EH (cell line): ENCODE data around the gene OBP2A.
"Not testable (repeated sequence)": the region's sequence is repeated elsewhere in the genome, so short reads cannot be mapped to it uniquely, and the experiment has no call there.

Source experiments
- DNase-seq: peaks from one replicate; pipeline ENCODE4 v3.0.0-alpha.2; 2015; ENCODE audit warnings: low read depth

Gene OBP2A

GRCh38 chr9:135526730-135527571 lies 19.0 kb upstream of the OBP2A start:
- no peak for DNase-seq

DNA sequence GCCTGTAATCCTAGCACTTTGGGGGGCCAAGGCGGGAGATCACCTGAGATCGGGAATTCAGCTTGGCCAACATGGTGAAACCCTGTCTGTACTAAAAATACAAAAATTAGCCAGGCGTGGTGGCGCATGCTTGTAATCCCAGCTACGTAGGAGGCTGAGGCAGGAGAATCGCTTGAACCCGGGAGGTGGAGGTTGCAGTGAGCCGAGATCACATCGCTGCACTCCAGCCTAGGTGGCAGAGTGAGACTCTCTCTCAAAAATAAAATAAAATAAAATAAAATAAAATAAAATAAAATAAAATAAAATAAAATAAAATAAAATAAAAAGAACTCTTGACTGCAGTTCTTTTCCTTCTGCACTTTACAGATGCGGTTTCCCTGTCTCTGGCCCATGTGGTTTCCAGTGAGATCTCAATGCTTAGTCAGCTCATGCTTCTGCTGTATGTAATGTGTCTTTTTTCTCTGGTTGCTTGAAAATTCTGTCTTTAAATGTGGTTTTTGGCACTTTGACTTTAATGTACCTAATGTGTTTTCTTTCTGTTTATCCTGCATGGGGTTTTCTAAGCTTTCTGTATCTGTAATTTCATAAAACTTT lies 17.0 kb upstream of the OBP2A start:
- DNase-seq: not testable (repeated sequence)

- no peak for DNase-seq
Observed at GRCh38 chr9:135530146-135530545, 15.8 kb upstream of the OBP2A start.

GRCh38 chr9:135531096-135531495 lies 14.8 kb upstream of the OBP2A start:
- no peak for DNase-seq

DNA sequence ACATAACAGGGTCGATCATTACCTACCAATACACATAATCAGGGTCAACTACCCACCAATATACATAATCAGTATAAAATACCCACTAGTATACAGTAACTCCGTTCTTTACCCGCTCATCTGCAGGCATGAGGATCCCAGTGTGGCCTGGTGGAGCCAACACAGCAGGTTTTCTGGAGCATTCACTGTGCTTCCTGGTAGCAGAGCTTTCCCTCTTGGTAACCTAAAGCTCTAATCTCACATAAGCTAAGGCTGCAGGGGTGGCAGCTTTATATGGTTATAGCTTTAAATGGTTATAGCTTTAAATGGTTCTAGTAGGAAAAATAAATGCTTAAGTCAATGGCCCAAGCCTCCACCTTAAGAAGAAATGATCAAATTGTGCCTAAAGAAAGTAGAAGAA lies 12.8 kb upstream of the OBP2A start:
- no peak for DNase-seq

GRCh38 chr9:135533674-135534073 lies 12.3 kb upstream of the OBP2A start:
- no peak for DNase-seq

DNA sequence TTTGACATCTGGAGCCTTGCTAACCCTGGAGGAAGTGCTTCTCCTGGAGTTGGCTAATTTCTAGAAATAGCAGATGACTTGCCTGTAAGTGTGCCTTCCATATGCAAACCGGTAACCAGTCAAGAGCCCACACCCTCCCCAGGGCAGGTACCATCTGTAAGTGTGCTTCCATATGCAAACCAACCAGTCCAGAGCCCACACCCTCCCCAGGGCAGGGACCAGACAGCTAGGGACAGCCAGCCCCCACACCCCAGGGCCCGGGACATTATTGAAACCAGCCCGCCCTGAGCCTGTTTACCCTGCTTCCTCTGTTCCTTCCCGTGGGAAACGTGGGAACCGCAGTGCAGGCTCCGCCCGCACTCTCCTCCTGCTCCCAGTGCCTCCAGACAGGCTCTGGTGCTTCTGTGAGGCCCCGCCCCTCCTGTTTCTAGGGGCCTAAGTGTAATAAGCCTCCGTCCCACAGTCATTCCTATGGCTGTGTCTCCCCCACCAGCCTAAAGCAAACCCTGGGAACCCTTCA lies 11.7 kb upstream of the OBP2A start:
- peak; percentile 41 for DNase-seq

GRCh38 chr9:135534826-135535225 lies 11.1 kb upstream of the OBP2A start:
- not testable (repeated sequence) for DNase-seq

GRCh38 chr9:135535631-135536030 lies 10.3 kb upstream of the OBP2A start:
- not testable (repeated sequence) for DNase-seq

DNA sequence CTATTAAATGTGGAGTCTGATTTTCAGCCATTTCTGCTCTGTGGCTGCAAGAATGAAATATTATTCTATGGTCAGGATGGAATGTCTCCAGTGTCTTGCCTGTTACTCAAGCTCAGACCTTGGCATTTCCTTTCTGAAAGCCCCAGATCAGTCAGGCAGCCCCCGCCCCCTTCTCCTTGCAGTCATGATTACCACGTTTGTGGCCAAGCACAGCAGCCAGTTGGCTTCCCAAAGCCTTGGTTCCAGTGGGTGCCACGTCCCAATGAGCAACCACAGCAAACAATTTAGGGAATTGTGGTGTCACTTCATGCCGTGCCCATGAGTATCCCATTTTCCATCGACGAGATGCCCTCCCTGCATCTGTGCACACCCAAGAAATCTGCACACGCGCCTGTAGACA lies 9.7 kb upstream of the OBP2A start:
- peak; percentile 78 for DNase-seq

DNA sequence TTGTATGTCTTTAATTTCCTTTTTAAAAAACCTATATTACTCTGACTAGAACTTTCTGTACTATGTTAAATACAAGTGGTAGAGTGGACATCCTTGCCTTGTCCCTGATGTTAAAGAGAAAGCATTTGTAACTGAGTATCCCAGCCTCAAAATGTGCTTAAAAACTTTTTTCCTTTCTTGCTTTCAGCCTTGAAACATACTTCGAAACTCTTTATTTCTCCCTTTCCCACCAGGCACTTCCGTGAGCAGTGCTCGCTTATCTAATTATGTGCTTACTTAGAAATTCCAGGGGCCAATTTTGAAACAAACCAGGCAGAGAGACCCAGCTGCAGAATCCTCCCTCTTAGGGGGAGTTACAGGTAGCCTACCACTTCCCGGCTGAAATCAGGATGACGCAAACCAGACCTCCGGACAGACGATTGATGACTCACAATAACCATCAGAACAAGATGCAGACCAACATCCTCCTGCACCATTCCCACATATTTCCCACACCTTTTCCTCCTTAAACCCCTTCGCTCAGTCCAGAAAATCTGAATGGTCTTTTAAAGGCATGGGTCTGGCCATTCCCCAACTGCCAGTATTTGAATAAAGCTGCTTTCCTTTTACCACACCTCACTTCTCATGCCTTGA lies 2.5 kb upstream of the OBP2A start:
- DNase-seq: not testable (repeated sequence)

DNA sequence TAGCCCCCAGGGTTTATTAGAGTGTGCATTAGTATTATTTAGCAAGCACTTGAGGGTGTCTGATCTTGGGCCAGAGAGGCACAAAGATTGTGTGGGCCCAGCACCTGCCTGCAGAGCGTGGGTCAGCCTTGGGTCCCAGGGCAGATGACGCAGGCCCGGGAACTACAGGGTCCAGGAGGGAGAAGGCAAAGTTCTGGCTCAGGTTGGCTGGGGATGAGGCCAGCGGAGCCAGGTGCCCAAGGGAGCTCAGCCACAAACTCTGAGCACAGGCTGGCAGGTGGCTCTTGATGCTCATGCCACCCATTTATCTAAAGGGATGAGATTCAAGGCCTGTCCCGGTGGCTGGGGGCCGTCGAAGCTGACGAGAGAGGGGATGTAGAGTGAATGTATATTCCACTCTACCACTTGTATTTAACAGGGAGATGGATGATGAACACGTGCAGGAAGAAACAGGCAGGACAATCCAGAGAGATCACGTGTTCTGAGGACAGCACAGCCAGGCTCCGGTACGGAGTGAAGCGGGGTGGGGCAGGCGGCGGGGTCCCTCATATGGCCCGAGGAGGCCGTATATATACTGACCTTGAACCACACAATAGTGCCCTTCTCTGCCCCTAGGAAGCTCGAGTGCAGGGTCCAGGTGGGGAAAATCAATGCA lies 818 bp upstream of the OBP2A start:
- DNase-seq: no peak

DNA sequence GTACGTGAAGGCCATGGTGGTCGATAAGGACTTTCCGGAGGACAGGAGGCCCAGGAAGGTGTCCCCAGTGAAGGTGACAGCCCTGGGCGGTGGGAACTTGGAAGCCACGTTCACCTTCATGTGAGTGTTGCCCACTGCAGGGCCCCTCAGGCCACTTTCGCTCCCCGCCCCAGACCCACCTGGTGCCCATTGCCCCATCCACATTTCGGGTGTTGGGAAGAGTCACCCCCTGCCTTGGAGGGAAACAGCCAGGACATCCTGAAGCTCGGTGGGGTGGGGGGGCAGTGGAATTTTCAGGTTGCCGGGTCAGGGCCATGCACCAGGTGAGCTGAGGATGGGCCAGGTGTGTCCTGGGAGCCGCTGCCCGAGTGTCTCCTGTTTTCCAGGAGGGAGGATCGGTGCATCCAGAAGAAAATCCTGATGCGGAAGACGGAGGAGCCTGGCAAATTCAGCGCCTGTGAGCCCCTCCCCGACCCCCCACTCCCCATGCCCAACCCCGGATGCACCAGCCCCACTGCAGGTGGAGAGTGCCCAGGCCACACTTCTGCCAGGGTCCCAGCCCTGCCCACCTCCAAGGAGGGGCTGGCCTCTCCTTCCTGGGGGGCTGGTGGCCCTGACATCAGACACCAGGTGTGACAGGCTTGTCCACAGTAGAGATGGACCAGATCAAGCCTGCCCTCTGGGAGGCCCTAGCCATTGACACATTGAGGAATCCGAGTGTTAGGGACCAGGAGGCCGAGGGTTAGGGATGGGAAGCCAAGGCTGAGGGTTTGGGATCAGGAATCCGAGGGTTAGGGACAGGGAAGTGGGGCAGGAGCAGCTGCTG lies 1.1 kb downstream of the OBP2A start:
- not testable (repeated sequence) for DNase-seq

GRCh38 chr9:135547756-135548736 lies 2.1 kb downstream of the OBP2A start:
- no peak for DNase-seq

DNA sequence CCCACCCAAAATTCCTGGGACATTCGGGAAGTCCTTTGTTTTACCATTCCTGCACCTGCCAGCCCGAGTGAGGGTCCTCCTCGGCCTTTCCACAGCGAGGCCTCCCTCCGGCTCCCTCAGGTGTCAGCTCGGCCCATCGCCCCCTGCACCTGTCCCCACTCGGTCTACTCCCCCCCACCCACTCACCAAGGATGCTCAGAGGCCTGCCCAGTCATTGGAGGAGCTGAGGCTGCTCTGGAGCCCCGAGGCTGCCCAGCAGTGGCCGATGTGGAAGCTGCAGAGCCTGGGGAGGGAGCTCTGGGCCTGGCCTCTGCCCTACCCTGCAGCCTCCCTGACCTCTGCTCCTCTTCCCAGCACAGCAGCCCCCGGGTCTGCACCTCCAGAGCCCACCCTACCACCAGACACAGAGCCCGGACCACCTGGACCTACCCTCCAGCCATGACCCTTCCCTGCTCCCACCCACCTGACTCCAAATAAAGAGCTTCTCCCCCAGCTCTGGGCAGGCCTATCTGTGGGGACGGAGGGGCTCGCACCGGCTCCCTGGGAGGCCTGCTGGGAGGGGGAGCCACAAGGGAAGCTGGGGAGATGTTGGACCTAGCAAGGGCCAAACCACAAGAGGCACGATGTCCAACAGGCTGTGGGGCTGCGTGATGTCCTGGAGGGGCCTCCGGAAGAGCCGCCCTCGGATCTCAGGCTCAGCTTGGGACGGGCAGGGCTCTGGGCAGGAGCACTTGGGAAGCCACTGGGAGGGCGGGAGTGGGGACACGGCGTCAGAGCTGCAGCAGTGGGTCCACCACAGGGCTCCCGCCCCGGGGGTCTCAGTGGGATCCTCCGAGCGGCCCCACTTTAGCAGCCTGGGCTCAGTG lies 3.8 kb downstream of the OBP2A start:
- DNase-seq: not testable (repeated sequence)

DNA sequence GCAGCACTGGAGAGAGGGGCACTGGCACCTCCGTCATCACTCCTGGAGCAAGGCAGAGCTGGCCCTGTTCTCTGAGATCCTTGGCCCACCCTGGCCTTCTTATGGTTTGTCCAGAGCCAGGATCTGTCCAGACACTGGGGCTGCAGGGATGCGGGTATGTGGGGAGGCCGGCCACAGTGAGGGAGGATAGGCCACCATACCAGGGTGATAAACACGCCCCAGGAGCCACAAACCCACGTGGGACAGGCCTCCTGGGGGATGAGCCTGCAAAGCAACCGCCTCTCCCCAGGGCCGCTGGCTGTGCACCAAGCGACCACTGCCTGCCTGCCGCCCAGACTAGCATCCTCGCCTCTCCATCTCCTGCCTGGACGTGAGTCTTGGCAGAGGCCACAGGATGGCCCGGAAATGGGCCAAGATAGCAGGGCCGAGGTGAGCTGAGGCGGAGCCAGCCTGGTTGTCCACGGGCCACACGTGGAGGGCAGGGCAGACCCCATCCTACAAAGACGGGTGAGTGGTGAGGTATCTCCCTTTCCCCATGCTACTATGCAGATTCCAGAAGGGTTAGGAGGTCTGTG lies 4.5 kb downstream of the OBP2A start:
- no peak for DNase-seq

DNA sequence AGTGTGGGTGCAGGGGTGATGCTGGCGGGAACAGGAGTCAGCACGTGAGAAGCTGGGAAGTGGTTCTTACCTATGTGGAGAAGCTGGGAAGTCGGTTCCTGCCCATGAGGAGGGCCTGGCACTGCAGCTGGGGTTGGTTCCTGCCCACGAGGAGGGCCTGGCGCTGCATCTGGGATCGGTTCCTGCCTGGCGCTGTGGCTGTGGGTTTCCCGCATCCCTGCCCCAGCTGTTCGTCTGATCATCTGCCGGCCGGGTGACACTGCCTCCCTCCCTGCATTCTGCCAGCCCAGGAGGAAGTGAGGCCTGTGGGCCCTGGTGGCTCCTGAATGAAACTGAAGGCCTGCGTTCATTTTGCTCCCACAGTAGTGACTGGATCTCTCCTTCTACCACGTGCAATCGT lies 5.1 kb downstream of the OBP2A start:
- no peak for DNase-seq

GRCh38 chr9:135551456-135551855 lies 5.5 kb downstream of the OBP2A start:
- DNase-seq: no peak
